Natural killer cell (primary cell): ENCODE results near the gene ZNF579. TPM values are rescaled to one million over a fixed set of nuclear protein-coding genes. Genes with fewer than 3 reads are reported as not detected.
A peak's percentile ranks its signal among the peaks of the same experiment; 100 is the strongest.
"Not testable (repeated sequence)": the region's sequence is repeated elsewhere in the genome, so short reads cannot be mapped to it uniquely, and the experiment has no call there.

Experiments used
- ATAC-seq, 3 donors: fragments of 150-1000 bp in 2 of 3; fragments of 200-7000 bp in 1 of 3; cut with Tn5 transposase; 1 replicate in 1 of 3; 2 replicates in 2 of 3; pipeline ENCODE4 v1.10.0; 2021; ENCODE audit warnings: mild to moderate bottlenecking in 2 of 3, moderate library complexity in 2 of 3
- DNase-seq, 2 donors: peaks; one replicate each; pipeline versions ENCODE4 v3.0.0 to v3.0.0-alpha.2; 2013 to 2021; ENCODE audit warnings: mixed read lengths in 1 of 2
- H3K27ac ChIP-seq: one replicate; pipeline ENCODE4 v1.5.1; 2013; ENCODE audit warnings: mild to moderate bottlenecking, low read length
- H3K27me3 ChIP-seq: one replicate; pipeline ENCODE4 v1.6.1; 2013; ENCODE audit warnings: low read length; ENCODE audit not compliant: control insufficient read depth, insufficient read depth
- H3K36me3 ChIP-seq: one replicate; pipeline ENCODE4 v1.6.1; 2013; ENCODE audit warnings: low read length; ENCODE audit not compliant: control insufficient read depth, insufficient read depth
- H3K4me1 ChIP-seq: one replicate; pipeline ENCODE4 v1.6.1; 2013; ENCODE audit warnings: low read length; ENCODE audit not compliant: control insufficient read depth, insufficient read depth
- H3K4me3 ChIP-seq: one replicate; pipeline ENCODE4 v1.5.1; 2013; ENCODE audit warnings: low read length
- H3K9me3 ChIP-seq: one replicate; pipeline ENCODE4 v1.6.1; 2013; ENCODE audit warnings: low read length; ENCODE audit not compliant: control insufficient read depth, insufficient read depth
- H3K27ac Mint-ChIP-seq, 2 donors: one replicate each; pipeline ENCODE4 v1.8.0; 2022; ENCODE audit warnings: mild to moderate bottlenecking in 2 of 2, mixed read lengths in 2 of 2, moderate library complexity in 1 of 2
- H3K27me3 Mint-ChIP-seq, 2 donors: one replicate each; pipeline ENCODE4 v1.8.0; 2022; ENCODE audit warnings: low read depth in 2 of 2, mixed read lengths in 2 of 2
- H3K36me3 Mint-ChIP-seq: one replicate; pipeline ENCODE4 v1.8.0; 2022; ENCODE audit warnings: mixed read lengths
- H3K4me1 Mint-ChIP-seq, 2 donors: one replicate each; pipeline ENCODE4 v1.8.0; 2022; ENCODE audit warnings: mixed read lengths in 2 of 2
- H3K4me3 Mint-ChIP-seq: one replicate; pipeline ENCODE4 v1.8.0; 2022; ENCODE audit warnings: mild to moderate bottlenecking, moderate library complexity, mixed read lengths
- H3K9me3 Mint-ChIP-seq, 2 donors: one replicate each; pipeline ENCODE4 v1.8.0; 2022; ENCODE audit warnings: mixed read lengths in 2 of 2
- CTCF ChIP-seq: fragments of 200-600 bp; IDR thresholded peaks from one replicate; pipeline ENCODE4 v1.8.0; 2022; ENCODE audit warnings: antibody characterized with exemption
- WGBS: methylation state at CpG from one replicate; pipeline ENCODE4 v1.1.7; 2013; ENCODE audit warnings: missing lambda C conversion rate; ENCODE audit not compliant: insufficient coverage; 5-methylcytosine and 5-hydroxymethylcytosine counted together
- intact Hi-C: fragments of 100-400 bp; cut with micrococcal nuclease; formaldehyde crosslinking; loops from one replicate; pipeline ENCODE4 v1.14.2; 2022
- total RNA-seq, 4 donors: library from RNA; stranded (reverse); fragments of 120-200 nt in 1 of 4; gene quantifications; one replicate each; pipeline versions ENCODE4 v1.2.3 to v1.2.4, GENCODE V29; 2013 to 2022

ZNF579 gene
- total RNA-seq, 3 donors from 2014 or later (not counting 1 experiment from before 2014, with no cell fraction given) = 8.3 to 11.2 (median 9.5) TPM

DNA sequence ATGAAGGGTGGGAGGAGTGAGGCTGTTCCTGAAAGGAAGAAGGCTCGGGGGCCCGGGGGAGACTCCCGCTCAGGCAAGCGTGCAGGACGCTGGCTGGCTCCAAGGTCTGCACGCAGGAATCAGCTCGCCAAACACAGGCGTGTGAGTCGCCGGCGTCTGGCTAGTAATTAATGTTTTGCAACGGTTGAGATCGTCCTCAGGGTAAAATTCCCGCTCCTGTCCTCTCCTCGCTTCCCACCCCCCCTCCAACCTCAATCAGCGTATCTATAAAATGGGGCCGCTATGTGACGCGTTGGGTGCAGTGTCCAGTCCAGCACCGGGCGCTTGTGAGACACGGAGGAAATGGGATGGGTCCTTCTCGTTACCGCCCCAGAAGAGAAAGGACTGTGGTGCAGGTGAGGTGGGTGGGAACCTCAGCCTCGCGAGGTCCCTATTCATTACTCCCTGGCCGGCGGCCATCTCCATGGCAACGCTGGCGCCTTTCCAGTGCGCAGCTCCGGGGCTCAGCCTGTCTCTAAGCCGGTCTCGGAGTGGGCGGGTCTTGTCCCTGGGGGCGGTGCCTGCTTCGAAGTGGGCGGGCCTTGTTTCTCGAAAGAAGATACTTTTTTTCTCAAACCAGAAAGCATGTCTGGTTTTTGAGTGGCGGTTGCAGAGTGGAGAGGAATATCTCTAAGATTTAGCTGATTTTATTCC lies 6.5 kb upstream of the ZNF579 start:
- peak overlapping the region; percentile 22 for H3K4me3 ChIP-seq
- intact Hi-C loops = loop anchor here (1.0 kb wide), 1 partner anchor 12 kb away; the partner anchor contains the start of gene FIZ1
- peak overlapping the region; percentile 32 for H3K27ac ChIP-seq
- ATAC-seq = peak; percentile 97 to 99 (median 99)
- peaks cover 15 to 33% of the 10 kb centered on the region in 2 donors for H3K27me3 Mint-ChIP-seq
- H3K9me3 ChIP-seq = no peaks in the 10 kb centered on the region
- H3K27ac Mint-ChIP-seq = peak overlapping the region in 1 of 2 donors; percentile 60
- WGBS = 2% methylated on average over 40 of the region's 40 CpGs
- no peaks in the 10 kb centered on the region for H3K27me3 ChIP-seq
- peak overlapping the region; percentile 82 for H3K4me3 Mint-ChIP-seq
- DNase-seq = peak; percentile 90 to 95
- H3K4me1 Mint-ChIP-seq = peaks cover 11 to 25% of the 10 kb centered on the region in 2 donors
- H3K9me3 Mint-ChIP-seq = no peaks in the 10 kb centered on the region
- H3K36me3 Mint-ChIP-seq = no peaks in the 10 kb centered on the region
- H3K4me1 ChIP-seq = peaks cover 26% of the 10 kb centered on the region
- TF ChIP-seq CTCF = no peak
- no peaks in the 10 kb centered on the region for H3K36me3 ChIP-seq

- Histone ChIP-seq H3K27ac (no peak overlapping the region), H3K27me3 (no peaks in the 10 kb centered on the region), H3K4me3 (no peak overlapping the region), H3K36me3 (no peaks in the 10 kb centered on the region), H3K4me1 (peaks cover 36% of the 10 kb centered on the region), H3K9me3 (no peaks in the 10 kb centered on the region)
- TF ChIP-seq CTCF = no peak
- no peak overlapping the region for H3K27ac Mint-ChIP-seq
- 4% methylated on average over 36 of the region's 36 CpGs for WGBS
- H3K9me3 Mint-ChIP-seq = no peaks in the 10 kb centered on the region
- peak overlapping the region; percentile 49 for H3K4me3 Mint-ChIP-seq
- DNase-seq (peak in 1 of 2 donors; percentile 60), ATAC-seq (no peak)
- peaks cover 23 to 34% of the 10 kb centered on the region in 2 donors for H3K4me1 Mint-ChIP-seq
- peaks cover 15 to 33% of the 10 kb centered on the region in 2 donors for H3K27me3 Mint-ChIP-seq
- no peaks in the 10 kb centered on the region for H3K36me3 Mint-ChIP-seq
- intact Hi-C loops = no loop called here
Measured at GRCh38 chr19:55585658-55586339, 5.2 kb upstream of the ZNF579 start.

- TF ChIP-seq CTCF = no peak
- no peaks in the 10 kb centered on the region for H3K9me3 ChIP-seq
- H3K4me3 ChIP-seq = no peak overlapping the region
- DNase-seq (no peak), ATAC-seq (no peak)
- no peaks in the 10 kb centered on the region for H3K27me3 ChIP-seq
- peaks cover 43% of the 10 kb centered on the region for H3K4me1 ChIP-seq
- WGBS = 94% methylated on average over 10 of the region's 11 CpGs
- H3K4me1 Mint-ChIP-seq = peaks cover 25 to 40% of the 10 kb centered on the region in 2 donors
- intact Hi-C loops = no loop called here
- no peaks in the 10 kb centered on the region for H3K36me3 Mint-ChIP-seq
- H3K36me3 ChIP-seq = no peaks in the 10 kb centered on the region
- peak overlapping the region; percentile 76 for H3K4me3 Mint-ChIP-seq
- no peaks in the 10 kb centered on the region for H3K9me3 Mint-ChIP-seq
- H3K27me3 Mint-ChIP-seq = peaks cover 15 to 28% of the 10 kb centered on the region in 2 donors
- H3K27ac Mint-ChIP-seq = no peak overlapping the region
- H3K27ac ChIP-seq = no peak overlapping the region
Measured at GRCh38 chr19:55584871-55585270, 4.2 kb upstream of the ZNF579 start.

DNA sequence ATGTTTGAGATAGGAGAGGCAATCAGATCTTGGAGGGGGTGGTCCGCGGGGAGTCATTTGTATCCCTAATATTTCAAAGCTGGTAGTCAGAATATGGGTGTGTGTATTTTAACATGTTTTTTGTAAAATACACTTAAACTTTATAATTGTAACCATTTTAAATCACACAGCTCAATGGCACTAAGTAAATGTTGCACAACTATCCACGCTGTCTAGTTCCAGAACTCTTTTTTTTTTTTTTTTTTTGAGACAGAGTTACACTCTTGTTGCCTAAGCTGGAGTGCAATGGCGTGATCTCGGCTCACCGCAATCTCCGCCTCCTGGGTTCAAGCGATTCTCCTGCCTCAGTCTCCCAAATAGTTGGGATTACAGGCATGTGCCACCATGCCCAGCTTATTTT lies 3.2 kb upstream of the ZNF579 start:
- H3K4me1 ChIP-seq = peaks cover 46% of the 10 kb centered on the region
- Mint-ChIP-seq H3K4me1 (peaks cover 30 to 45% of the 10 kb centered on the region in 2 donors), H3K27me3 (peaks cover 15 to 22% of the 10 kb centered on the region in 2 donors)
- intact Hi-C loops, H3K9me3 Mint-ChIP-seq, H3K27me3 ChIP-seq, DNase-seq, H3K27ac ChIP-seq, H3K27ac Mint-ChIP-seq, H3K4me3 ChIP-seq, H3K36me3 ChIP-seq, ATAC-seq, H3K36me3 Mint-ChIP-seq, H3K4me3 Mint-ChIP-seq, H3K9me3 ChIP-seq: not testable (repeated sequence)
- 91% methylated on average over 7 of the region's 8 CpGs for WGBS

DNA sequence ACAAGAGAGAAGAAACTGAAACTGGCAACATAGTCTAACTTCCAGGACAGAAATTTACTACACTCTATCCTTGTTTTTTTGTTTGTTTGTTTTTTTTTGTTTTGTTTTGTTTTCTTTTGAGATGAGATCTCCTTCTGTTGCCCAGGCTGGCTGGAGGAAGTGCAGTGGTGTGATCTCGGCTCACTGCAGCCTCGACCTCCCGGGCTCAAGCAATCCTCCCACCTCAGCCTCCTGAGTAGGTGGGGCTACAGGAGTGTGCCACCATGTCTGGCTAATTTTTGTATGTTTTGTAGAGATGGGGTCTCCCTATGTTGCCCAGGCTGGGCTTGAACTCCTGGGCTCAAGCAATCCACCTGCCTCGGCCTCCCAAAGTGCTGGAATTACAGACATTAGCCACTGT lies 1.6 kb upstream of the ZNF579 start:
- H3K36me3 Mint-ChIP-seq, DNase-seq, H3K4me3 Mint-ChIP-seq, H3K9me3 ChIP-seq, ATAC-seq, H3K27ac ChIP-seq, H3K9me3 Mint-ChIP-seq, intact Hi-C loops, H3K36me3 ChIP-seq, H3K4me3 ChIP-seq, H3K27me3 ChIP-seq: not testable (repeated sequence)
- H3K4me1 ChIP-seq = peaks cover 35% of the 10 kb centered on the region
- peaks cover 15 to 18% of the 10 kb centered on the region in 2 donors for H3K27me3 Mint-ChIP-seq
- peaks cover 28 to 43% of the 10 kb centered on the region in 2 donors for H3K4me1 Mint-ChIP-seq
- 92% methylated on average over 1 of the region's 4 CpGs for WGBS
- H3K27ac Mint-ChIP-seq = peak overlapping the region in 1 of 2 donors; percentile 82
